BLaER1 (cell line): ENCODE measurements around the gene PTPRO.

Experiments used
- H3K27ac ChIP-seq: shearing (Covaris generic); formaldehyde crosslinking; 2 replicates; pipeline ENCODE4 v1.8.1; 2022
- H3K27me3 ChIP-seq: shearing (Covaris generic); formaldehyde crosslinking; 2 replicates; pipeline ENCODE4 v1.8.1; 2022
- H3K36me3 ChIP-seq: shearing (Covaris generic); formaldehyde crosslinking; 2 replicates; pipeline ENCODE4 v1.8.1; 2022
- H3K4me1 ChIP-seq: shearing (Covaris generic); formaldehyde crosslinking; 2 replicates; pipeline ENCODE4 v1.8.1; 2022
- H3K4me2 ChIP-seq: shearing (Covaris generic); formaldehyde crosslinking; 2 replicates; pipeline ENCODE4 v1.8.1; 2022
- H3K4me3 ChIP-seq: shearing (Covaris generic); formaldehyde crosslinking; 2 replicates; pipeline ENCODE4 v1.8.1; 2022
- H3K9ac ChIP-seq: shearing (Covaris generic); formaldehyde crosslinking; 2 replicates; pipeline ENCODE4 v1.8.1; 2022
- H3K9me3 ChIP-seq: shearing (Covaris generic); formaldehyde crosslinking; 2 replicates; pipeline ENCODE4 v1.8.1; 2022
- H4K20me1 ChIP-seq: shearing (Covaris generic); formaldehyde crosslinking; 2 replicates; pipeline ENCODE4 v1.8.1; 2022
- Cebpa-rat ChIP-seq: shearing (Covaris generic); IDR thresholded peaks from 2 replicates; pipeline ENCODE4 v1.8.1; 2022

The PTPRO gene

GRCh38 chr12:15541996-15542631, 219.8 kb downstream of the PTPRO start:
- no peaks in the 10 kb centered on the region for H3K27me3 ChIP-seq

GRCh38 chr12:15543347-15543746, 221.0 kb downstream of the PTPRO start:
- Histone ChIP-seq H4K20me1 (no peaks in the 10 kb centered on the region), H3K9ac (no peak overlapping the region), H3K9me3 (no peaks in the 10 kb centered on the region), H3K27ac (no peak overlapping the region), H3K4me3 (no peak overlapping the region), H3K4me1 (peaks cover 10% of the 10 kb centered on the region; the same call in 1 of the 2 replicates), H3K36me3 (no peaks in the 10 kb centered on the region), H3K27me3 (no peaks in the 10 kb centered on the region), H3K4me2 (no peak overlapping the region)
- no peak for TF ChIP-seq Cebpa-rat

More at GRCh38 chr12:15541996-15542631, 219.8 kb downstream of the PTPRO start:
- Histone ChIP-seq H3K9ac (no peak overlapping the region), H3K9me3 (no peaks in the 10 kb centered on the region), H3K4me1 (peaks cover 10% of the 10 kb centered on the region; the same call in 1 of the 2 replicates), H4K20me1 (no peaks in the 10 kb centered on the region), H3K27ac (no peak overlapping the region), H3K4me3 (no peak overlapping the region), H3K4me2 (no peak overlapping the region), H3K36me3 (no peaks in the 10 kb centered on the region)
- TF ChIP-seq Cebpa-rat, result no peak

DNA sequence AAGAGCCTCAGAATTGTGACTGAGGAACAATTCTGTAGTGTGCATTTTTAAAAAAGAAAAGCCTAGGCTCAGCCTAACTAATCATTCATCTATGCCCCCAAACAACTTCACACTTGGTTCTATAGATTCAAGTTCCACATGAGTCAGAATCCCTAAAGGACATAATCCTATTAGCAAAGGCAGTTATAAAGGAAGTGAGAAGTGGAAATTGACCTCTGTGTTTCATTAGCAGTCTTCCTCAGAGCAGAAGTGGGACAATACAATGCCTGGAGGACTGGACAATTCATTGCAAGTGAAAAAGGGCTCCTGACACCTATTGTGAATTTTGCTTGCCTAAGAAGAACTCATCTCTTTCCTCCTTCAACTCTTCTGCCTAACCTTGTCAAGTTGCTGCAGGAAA, 222.3 kb downstream of the PTPRO start:
- TF ChIP-seq Cebpa-rat, result no peak
- Histone ChIP-seq H3K27ac (no peak overlapping the region), H3K4me3 (no peak overlapping the region), H3K27me3 (no peaks in the 10 kb centered on the region), H3K9ac (no peak overlapping the region), H4K20me1 (no peaks in the 10 kb centered on the region), H3K4me2 (no peak overlapping the region), H3K36me3 (no peaks in the 10 kb centered on the region), H3K4me1 (peaks cover 10% of the 10 kb centered on the region; the same call in 1 of the 2 replicates), H3K9me3 (no peaks in the 10 kb centered on the region)

DNA sequence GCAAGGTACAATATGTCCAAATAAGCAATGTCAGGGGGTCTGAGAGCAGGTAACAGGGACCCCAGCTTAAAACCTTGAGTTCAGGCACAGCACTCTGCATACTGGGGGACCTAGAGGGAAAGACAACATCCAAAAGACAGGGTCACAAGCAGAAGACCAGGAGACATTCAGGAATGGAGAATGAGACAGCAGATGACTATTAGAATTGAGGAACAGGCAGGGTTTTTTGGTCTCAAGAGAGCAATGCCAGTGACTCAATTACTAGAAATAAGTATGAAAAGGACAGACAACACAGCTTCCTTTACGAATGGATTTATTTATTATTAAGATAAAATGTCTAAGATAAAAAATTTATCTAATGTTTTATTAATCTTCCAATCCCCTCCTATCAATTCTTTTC, 223.0 kb downstream of the PTPRO start:
- Histone ChIP-seq H3K36me3 (no peaks in the 10 kb centered on the region), H3K4me1 (peaks cover 10% of the 10 kb centered on the region; the same call in 1 of the 2 replicates), H3K9ac (no peak overlapping the region), H4K20me1 (no peaks in the 10 kb centered on the region), H3K9me3 (no peaks in the 10 kb centered on the region), H3K27me3 (no peaks in the 10 kb centered on the region), H3K4me3 (no peak overlapping the region), H3K4me2 (no peak overlapping the region), H3K27ac (no peak overlapping the region)
- TF ChIP-seq Cebpa-rat, result no peak

- Histone ChIP-seq H3K27me3 (no peaks in the 10 kb centered on the region), H3K4me3 (no peak overlapping the region), H3K4me2 (no peak overlapping the region), H4K20me1 (no peaks in the 10 kb centered on the region), H3K36me3 (no peaks in the 10 kb centered on the region), H3K9ac (no peak overlapping the region), H3K4me1 (peaks cover 10% of the 10 kb centered on the region; the same call in 1 of the 2 replicates), H3K9me3 (no peaks in the 10 kb centered on the region), H3K27ac (no peak overlapping the region)
- no peak for TF ChIP-seq Cebpa-rat
These were observed 223.9 kb downstream of the PTPRO start for GRCh38 chr12:15546102-15546701.

DNA sequence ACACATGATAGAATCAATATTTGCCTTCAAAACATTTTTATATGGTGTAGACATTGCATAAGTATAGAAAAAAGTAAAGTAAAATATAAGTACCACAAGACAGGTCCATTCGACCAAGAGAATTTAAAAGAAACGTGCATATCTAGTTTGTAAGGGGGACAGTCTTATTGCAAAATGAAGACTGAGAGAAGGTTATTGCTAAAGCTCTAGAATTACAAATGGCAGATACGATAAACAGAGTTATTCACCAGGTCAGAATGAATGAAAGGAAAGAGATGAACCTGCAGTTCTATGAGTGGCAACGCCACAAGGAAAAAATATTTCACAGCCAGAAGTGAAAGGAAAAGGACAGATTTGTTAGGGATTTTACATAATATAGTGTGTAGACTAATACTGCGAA, 224.8 kb downstream of the PTPRO start:
- H4K20me1 ChIP-seq, result no peaks in the 10 kb centered on the region
- H3K4me2 ChIP-seq, result no peak overlapping the region
- H3K36me3 ChIP-seq, result no peaks in the 10 kb centered on the region
- H3K4me1 ChIP-seq, result peaks cover 10% of the 10 kb centered on the region; the same call in 1 of the 2 replicates
- no peak overlapping the region for H3K4me3 ChIP-seq
- TF ChIP-seq Cebpa-rat, result no peak
- no peaks in the 10 kb centered on the region for H3K9me3 ChIP-seq
- no peak overlapping the region for H3K27ac ChIP-seq
- no peaks in the 10 kb centered on the region for H3K27me3 ChIP-seq
- no peak overlapping the region for H3K9ac ChIP-seq

GRCh38 chr12:15547691-15548090, 225.4 kb downstream of the PTPRO start:
- H3K9me3 ChIP-seq, result no peaks in the 10 kb centered on the region
- TF ChIP-seq Cebpa-rat, result no peak

DNA sequence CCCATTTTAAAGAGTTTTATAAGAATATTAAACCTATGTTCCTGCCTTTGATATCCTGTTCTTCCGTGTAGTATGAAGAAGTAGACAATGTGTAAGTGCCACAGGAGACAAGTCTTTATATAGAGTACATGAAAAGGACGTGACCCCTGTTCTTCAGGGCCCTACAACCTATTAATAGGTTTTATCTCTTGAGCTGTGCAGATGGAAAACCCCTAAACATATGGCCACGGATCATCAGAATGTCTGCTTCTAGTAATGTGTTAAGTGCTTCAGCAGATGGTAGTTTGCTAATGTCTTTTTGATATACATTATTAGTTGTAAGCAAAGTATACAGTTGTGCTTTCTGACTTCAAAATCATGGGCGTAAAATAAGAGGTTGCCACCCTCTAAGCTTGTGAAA, 228.5 kb downstream of the PTPRO start:
- Histone ChIP-seq H3K4me1 (peaks cover 7% of the 10 kb centered on the region; the same call in 1 of the 2 replicates), H3K9me3 (no peaks in the 10 kb centered on the region), H3K36me3 (no peaks in the 10 kb centered on the region), H3K4me3 (no peak overlapping the region), H3K27me3 (no peaks in the 10 kb centered on the region), H4K20me1 (no peaks in the 10 kb centered on the region), H3K4me2 (no peak overlapping the region), H3K27ac (no peak overlapping the region), H3K9ac (no peak overlapping the region)
- no peak for TF ChIP-seq Cebpa-rat

More at GRCh38 chr12:15547691-15548090, 225.4 kb downstream of the PTPRO start:
- Histone ChIP-seq H3K9ac (no peak overlapping the region), H3K36me3 (no peaks in the 10 kb centered on the region), H4K20me1 (no peaks in the 10 kb centered on the region), H3K4me1 (peaks cover 10% of the 10 kb centered on the region; the same call in 1 of the 2 replicates), H3K27me3 (no peaks in the 10 kb centered on the region), H3K4me2 (no peak overlapping the region), H3K27ac (no peak overlapping the region), H3K4me3 (no peak overlapping the region)

DNA sequence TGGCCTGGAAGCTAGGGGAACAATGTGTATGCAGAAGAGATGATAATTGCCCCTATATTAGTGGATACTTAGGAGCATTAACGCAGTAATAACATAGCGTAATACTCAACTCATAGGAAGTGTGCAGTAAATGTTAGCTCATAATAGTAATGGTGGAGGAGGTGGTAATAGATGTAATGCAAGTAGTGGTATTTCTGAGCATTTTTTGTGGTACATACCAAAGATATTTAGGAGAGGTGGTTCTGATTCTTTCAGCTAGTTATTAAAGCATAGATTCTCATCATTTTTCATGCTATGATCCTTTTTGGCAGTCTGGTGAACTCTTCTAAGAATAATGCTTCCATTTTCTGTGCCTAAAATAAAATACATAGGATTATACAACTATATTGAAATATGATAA, 233.1 kb downstream of the PTPRO start:
- Histone ChIP-seq H3K4me3 (no peak overlapping the region), H3K9ac (no peak overlapping the region), H3K9me3 (no peaks in the 10 kb centered on the region), H3K27ac (no peak overlapping the region), H4K20me1 (no peaks in the 10 kb centered on the region), H3K36me3 (no peaks in the 10 kb centered on the region), H3K4me2 (no peak overlapping the region), H3K4me1 (no peaks in the 10 kb centered on the region), H3K27me3 (no peaks in the 10 kb centered on the region)
- no peak for TF ChIP-seq Cebpa-rat

DNA sequence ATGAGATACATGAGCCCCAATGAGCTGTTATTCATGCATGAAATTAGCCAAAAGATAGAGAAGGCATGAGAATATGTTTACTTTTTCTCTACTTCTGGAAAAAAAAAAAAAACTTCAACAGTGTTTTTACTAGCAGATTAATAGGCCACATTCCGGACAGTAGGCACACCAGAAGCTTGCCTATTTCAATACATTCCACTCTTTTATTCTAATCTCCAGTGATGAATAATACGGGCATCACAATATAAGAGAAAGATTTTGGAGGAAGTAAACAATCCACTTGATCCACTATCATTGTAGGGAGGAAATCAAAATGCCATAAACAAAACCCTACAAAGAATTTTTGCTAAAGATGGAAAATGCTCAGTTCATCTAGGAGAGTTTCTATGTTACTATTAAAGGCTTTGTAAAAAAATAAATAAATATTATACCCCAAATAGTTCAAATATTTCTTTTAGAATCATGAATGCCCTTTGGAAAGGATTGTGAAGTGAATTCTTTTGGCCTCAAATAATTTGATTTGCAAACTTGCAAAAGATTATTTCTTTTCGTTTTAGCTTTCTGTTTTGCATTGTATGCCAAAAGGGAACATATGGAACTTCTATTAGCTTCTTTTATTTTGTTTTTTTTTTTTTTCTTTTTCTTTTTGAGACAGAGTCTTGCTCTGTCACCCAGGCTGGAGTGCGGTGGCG, 234.2 kb downstream of the PTPRO start:
- H3K36me3 ChIP-seq, result no peaks in the 10 kb centered on the region

More for the DNA sequence above, 234.2 kb downstream of the PTPRO start:
- no peak for TF ChIP-seq Cebpa-rat
- no peaks in the 10 kb centered on the region for H3K27me3 ChIP-seq
- H3K4me3 ChIP-seq, result no peak overlapping the region
- no peak overlapping the region for H3K4me2 ChIP-seq
- no peaks in the 10 kb centered on the region for H4K20me1 ChIP-seq
- no peaks in the 10 kb centered on the region for H3K9me3 ChIP-seq
- no peak overlapping the region for H3K9ac ChIP-seq
- H3K27ac ChIP-seq, result no peak overlapping the region
- H3K4me1 ChIP-seq, result no peaks in the 10 kb centered on the region
